Gastrocnemius medialis (tissue), 4 donors: ENCODE measurements around the gene CFDP1.

Experiments
- POLR2A ChIP-seq, 2 donors: fragments of 450-650 bp; IDR thresholded peaks; one replicate each; pipeline ENCODE4 v1.6.1; 2017; ENCODE audit warnings: antibody characterized with exemption in 2 of 2, mild to moderate bottlenecking in 2 of 2, moderate library complexity in 2 of 2
- TF ChIP-seq, protein P1 (sequence below), 5 experiments: fragments of 450-650 bp in 3 of 5; fragments of 200-600 bp in 2 of 5; sonication (generic) in 2 of 5; IDR thresholded peaks in 4 of 5; conservative IDR thresholded peaks in 1 of 5; 1 replicate in 4 of 5; 2 replicates in 1 of 5; pipeline ENCODE4 v1.5.1; 2016 to 2019; ENCODE audit warnings: antibody characterized with exemption in 5 of 5, mild to moderate bottlenecking in 3 of 5, moderate library complexity in 3 of 5

DNA sequence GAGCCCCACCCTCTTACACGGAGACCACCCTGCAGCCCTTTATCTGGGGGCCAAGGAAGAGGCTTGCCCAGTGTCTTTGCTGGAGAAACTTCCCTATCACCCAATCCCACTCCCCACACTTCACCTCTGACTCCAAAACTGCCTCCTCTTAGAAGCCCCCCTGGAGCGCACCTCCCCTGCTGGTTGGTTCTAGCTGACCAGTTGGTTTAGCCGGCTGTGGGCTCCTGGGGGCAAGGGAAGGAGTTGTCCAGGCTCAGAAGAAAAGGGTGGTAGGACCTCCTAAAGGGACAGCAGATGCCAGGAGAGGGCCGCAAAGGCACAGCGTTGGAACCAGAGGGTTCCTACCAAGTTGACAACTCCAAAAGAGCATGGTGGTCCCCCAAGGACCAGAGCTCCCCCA is 183.9 kb downstream of the CFDP1 start:
- no peak for TF ChIP-seq POLR2A (IDR thresholded peaks at IDR 0.05)
- TF ChIP-seq, protein P1, sequence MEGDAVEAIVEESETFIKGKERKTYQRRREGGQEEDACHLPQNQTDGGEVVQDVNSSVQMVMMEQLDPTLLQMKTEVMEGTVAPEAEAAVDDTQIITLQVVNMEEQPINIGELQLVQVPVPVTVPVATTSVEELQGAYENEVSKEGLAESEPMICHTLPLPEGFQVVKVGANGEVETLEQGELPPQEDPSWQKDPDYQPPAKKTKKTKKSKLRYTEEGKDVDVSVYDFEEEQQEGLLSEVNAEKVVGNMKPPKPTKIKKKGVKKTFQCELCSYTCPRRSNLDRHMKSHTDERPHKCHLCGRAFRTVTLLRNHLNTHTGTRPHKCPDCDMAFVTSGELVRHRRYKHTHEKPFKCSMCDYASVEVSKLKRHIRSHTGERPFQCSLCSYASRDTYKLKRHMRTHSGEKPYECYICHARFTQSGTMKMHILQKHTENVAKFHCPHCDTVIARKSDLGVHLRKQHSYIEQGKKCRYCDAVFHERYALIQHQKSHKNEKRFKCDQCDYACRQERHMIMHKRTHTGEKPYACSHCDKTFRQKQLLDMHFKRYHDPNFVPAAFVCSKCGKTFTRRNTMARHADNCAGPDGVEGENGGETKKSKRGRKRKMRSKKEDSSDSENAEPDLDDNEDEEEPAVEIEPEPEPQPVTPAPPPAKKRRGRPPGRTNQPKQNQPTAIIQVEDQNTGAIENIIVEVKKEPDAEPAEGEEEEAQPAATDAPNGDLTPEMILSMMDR (IDR thresholded peaks at IDR 0.05 in 4 of 5, conservative IDR thresholded peaks at IDR 0.05 in 1 of 5) = no peak
